NCI-H187 treated with DMSO at 0.1 percent for 48 hours (cell line): ENCODE data around the gene TGM6.
"Not testable (repeated sequence)": the region's sequence is repeated elsewhere in the genome, so short reads cannot be mapped to it uniquely, and the experiment has no call there.

Experiments used
- DNase-seq: peaks from one replicate; lab custom pipeline; 2025; lab: John Stamatoyannopoulos, UW

TGM6 gene

DNA sequence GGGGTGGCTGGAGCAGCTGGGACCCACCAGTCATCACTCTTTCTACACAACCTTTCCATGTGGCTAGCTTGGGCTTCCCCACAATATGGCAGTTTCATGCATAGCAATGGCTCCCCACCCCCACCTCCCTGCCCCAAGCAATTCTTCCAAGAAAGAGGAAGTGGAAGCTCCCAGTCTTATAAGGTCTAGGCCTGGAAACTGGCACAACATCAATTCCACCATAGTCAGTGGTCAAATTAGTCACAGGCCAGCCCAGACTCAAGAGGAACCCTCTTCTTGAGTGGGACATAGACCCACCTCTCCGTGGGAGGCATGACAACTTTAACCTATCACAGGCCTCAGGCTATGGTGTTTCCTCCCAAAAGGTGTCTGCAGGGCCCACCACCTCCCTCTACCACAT is 17.7 kb downstream of the TGM6 start:
- DNase-seq: no peak

DNA sequence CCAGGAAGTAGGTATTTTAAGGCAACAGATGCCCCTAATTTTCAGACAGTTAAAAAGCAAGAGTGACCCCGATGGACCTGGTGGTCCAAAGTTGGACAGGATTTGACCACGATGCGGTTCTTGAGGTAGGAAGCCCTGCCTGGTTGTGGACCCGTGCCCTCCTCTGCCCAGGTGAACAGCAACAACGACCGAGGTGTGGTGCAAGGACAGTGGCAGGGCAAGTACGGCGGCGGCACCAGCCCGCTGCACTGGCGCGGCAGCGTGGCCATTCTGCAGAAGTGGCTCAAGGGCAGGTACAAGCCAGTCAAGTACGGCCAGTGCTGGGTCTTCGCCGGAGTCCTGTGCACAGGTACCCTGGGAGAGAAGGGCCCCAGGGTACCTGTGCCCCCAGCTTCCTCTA is 18.7 kb downstream of the TGM6 start:
- DNase-seq: no peak

DNA sequence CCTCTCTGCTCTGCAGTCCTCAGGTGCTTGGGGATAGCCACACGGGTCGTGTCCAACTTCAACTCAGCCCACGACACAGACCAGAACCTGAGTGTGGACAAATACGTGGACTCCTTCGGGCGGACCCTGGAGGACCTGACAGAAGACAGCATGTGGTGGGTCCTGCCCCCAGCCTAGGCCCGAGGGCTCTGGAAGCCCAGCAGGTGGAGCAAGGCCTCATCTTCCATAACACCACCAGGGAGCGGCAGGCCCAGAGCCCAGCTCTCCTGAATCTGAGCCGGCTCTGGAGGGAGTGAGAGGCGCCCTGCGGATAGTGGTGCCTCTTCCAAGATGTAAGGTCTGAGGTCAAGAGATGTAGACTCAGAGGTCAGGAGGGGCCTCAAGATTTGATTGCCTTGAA is 19.6 kb downstream of the TGM6 start:
- DNase-seq: no peak

DNA sequence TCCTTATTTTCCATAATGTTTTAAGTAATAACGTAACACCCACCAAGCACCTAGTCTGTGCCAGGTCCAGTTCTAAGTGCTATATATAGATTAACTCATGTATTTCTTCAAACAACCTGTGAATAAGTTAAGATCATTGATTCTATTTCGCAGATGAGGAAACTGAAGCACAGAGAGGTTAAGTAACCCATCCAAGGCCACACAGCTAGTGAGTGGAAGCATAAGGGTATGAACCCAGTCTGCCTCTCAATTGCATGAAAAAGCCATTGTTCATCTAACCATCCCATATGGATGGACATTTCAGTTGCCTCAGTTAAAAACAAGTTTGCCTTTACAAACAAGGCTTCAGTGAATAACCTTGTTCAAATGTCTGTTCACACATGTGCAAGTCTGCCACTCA is 20.8 kb downstream of the TGM6 start:
- no peak for DNase-seq

GRCh38 chr20:2402271-2402980 is 21.7 kb downstream of the TGM6 start:
- DNase-seq: no peak

DNA sequence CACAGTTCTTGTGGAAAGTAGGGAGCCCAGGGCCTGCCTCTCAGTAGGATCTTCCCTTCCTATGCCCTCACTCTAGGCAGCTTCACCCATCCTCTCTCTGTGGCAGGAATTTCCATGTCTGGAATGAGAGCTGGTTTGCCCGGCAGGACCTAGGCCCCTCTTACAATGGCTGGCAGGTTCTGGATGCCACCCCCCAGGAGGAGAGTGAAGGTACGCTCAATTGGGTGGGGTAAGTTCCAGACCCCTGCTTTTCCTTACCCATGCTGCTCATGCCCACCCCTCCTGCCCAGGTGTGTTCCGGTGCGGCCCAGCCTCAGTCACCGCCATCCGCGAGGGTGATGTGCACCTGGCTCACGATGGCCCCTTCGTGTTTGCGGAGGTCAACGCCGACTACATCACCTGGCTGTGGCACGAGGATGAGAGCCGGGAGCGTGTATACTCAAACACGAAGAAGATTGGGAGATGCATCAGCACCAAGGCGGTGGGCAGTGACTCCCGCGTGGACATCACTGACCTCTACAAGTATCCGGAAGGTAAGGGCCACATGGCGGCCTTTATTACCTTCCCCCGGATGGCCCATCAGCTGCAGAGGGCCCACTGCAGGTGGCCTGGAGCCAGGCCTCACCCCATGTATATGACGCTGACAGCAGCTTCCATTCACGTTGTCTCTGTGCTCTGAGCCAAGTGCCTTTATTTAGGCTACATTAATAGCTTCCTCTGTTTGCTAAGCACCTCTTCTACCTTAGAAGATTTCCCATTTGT is 22.8 kb downstream of the TGM6 start:
- DNase-seq: no peak

- no peak for DNase-seq
Measured at GRCh38 chr20:2405693-2406065, 25.0 kb downstream of the TGM6 start.

- DNase-seq: not testable (repeated sequence)
Measured at GRCh38 chr20:2407355-2407754, 26.7 kb downstream of the TGM6 start.

DNA sequence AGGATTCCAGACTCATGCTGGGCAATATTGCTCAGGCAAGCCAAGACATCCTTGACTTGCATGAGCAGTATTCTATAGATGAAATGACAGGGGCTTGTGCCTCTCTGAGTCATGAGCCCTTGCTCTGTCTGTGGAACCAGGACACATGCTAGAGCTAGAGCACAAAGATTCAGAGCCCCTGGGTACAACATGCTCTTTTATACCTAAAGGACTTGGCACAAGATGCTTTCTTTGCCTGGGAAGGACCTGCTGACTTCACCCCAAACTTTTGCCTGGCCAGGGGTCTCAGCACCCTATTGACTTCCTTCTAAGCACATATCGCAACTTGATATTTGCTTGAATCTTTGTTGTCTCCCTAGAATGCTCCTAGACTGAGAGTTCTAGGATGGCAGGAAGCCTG is 27.4 kb downstream of the TGM6 start:
- no peak for DNase-seq

- no peak for DNase-seq
Measured at GRCh38 chr20:2416541-2417212, 36.0 kb downstream of the TGM6 start.

DNA sequence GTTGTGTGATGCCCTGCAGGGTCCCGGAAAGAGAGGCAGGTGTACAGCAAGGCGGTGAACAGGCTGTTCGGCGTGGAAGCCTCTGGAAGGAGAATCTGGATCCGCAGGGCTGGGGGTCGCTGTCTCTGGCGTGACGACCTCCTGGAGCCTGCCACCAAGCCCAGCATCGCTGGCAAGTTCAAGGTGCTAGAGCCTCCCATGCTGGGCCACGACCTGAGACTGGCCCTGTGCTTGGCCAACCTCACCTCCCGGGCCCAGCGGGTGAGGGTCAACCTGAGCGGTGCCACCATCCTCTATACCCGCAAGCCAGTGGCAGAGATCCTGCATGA is 36.5 kb downstream of the TGM6 start:
- no peak for DNase-seq

DNA sequence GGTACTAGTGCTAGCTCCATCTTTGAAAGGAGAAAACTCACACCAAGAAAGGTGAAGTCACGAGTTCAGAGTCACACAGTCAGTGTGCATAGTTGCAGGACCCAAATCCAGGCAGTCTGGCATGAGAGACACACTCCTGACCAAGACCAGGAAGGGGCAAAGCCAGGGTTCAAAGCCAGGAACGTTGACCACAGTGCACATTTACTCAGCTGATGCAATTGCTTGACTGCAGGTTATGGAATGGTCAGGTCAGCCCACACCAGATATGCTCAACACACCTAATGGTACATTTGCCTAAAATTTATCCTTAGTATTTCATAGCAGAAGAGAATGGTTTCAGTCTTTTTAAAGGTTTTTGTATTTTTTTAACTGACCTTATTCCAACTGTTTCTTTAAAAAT is 37.7 kb downstream of the TGM6 start:
- DNase-seq: no peak

GRCh38 chr20:2420510-2420909 is 39.8 kb downstream of the TGM6 start:
- no peak for DNase-seq

DNA sequence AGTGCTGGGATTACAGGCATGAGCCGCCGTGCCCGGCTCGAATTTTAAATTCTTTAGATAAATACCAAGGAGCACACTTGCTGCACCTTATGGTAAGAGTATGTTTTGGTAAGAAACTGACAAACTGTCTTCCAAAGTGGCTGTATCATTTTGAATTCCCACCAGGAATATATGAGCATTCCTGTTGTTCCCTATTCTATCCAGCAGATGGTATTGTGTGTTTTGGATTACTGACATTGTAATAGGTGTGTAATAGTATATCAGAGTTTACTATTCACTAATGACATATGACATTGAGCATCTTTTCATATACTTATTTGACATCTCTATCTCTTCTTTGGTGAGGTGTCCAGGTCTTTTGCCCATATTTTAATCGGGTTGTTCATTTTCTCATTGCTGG is 40.5 kb downstream of the TGM6 start:
- no peak for DNase-seq

DNA sequence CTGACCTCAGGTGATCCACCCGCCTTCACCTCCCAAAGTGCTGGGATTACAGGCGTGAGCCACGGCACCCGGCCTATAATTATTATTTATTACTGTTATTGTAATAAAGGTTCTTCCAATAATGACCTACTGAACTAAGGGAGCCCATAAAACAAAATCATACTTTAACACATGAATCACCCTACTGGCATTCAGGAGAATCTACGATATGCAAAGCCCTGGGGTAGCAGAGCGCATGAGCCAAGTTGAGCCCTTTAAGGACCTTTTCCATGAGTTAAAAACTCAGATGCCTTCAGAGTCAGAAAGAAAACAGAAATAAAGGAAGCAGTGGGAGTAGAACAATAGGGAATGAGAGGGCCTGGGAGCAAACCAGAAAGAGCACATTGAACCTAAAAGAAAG is 48.4 kb downstream of the TGM6 start:
- no peak for DNase-seq

- no peak for DNase-seq
Measured at GRCh38 chr20:2430538-2430937, 49.8 kb downstream of the TGM6 start.

GRCh38 chr20:2431185-2431584 is 50.5 kb downstream of the TGM6 start:
- no peak for DNase-seq

GRCh38 chr20:2446845-2447244 is 66.1 kb downstream of the TGM6 start:
- no peak for DNase-seq

DNA sequence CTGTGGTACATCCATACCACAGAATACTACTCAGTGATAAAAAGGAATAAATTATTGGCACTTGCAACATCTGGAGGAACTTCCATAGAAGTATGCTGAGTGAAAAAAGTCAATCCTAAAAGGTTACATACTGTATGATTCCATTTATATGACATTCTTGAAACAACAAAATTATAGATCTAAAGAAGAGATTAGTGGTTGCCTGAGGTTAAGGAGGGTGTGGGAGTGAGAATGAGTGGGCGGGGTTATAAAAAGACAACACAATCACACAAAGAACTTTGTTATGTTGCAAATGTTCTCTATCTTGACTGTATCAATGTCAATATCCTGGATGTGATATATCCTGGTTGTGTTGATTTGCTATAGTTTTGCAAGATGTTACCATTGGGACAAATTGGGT is 68.7 kb downstream of the TGM6 start:
- no peak for DNase-seq

DNA sequence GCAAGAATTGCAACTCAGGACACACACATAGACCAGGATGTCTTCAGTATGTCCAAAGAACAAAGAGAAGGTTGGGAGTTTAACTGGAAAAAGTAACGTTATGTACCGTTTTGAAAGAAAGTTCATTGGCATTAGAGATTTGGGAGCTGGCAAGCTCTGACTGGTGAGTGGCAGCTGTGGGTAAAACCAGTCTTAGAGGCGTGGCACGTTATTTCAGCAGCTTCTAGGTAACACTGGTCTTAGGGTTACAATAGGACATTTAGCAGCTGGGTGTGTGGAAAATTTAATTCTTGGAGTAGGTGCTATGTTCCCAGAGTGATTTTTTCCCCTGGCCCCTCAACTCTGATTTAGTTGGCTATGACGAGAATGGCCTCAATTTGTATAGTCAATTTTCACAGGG is 70.7 kb downstream of the TGM6 start:
- no peak for DNase-seq

DNA sequence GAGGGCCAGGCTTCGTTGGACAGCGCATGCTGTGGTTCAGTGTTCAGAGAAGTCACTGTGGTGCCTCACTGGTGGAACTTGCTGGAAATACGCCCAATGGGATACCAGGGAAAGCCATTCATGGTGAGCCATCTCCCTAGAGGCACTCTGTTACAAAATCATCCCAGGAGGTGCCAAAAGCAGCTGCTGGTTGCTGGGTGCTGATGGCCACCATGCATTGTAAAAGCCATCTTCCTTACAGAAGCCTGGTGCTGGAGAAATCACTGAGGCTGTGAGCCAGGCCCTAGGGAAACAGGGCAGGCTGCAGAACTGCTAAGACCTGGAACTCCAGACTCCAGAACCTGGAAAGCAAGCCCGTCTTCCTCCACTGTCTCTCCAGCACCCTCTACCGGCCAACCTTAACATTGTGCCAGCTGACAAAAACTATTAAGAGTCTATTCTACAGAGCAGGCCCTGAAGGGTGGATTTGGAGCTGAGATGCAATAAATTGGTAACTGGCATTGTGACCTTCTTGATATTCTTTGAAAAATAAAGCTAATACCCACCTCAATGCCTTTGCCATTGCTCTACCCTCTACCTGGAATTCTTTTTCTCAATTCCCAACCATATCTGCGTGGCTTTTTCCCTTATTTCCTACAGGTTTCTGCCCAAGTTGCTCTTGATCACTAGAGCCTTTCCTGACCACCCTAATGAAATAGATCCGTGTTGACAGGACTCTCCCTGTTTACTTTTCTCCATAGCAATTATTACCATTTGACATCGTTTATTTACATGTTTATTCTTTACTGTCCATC is 71.4 kb downstream of the TGM6 start:
- peak; percentile 10 for DNase-seq

DNA sequence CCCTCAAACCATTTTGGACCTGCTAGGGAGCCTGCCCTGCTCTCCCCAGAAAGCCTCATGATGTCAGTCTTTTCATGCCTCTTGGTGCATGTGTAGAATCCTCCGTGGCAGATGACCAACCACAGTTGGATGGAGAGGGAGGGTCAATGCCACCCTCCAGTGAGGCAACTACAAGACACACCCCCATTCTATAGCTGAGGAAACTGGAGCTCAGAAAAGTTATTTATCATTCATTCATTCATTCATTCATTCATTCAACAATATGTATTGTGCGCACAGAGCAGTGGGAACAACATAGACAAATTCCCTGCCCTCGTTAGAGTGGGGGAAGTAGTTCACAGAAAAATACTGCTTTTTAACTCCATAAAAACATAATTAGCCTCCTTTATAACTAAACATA is 73.1 kb downstream of the TGM6 start:
- no peak for DNase-seq
